Neural progenitor cell (in vitro differentiated cells): Measurements from ENCODE around the gene MAP2. TPM values are rescaled to one million over a fixed set of nuclear protein-coding genes. Genes with fewer than 3 reads are reported as not detected.

Experiments
- DNase-seq: peaks from one replicate; pipeline ENCODE4 v3.0.0-alpha.2; 2016; ENCODE audit warnings: low spot score
- H2AFZ ChIP-seq: fragments of 200-600 bp; sonication (generic); replicated peaks from 2 replicates; pipeline ENCODE4 v1.6.1; 2016; ENCODE audit warnings: antibody characterized with exemption
- H3F3A ChIP-seq: fragments of 200-600 bp; sonication (generic); 2 replicates; pipeline ENCODE4 v1.6.1; 2016; ENCODE audit warnings: antibody characterized with exemption, low read depth
- H3K27ac ChIP-seq: fragments of 200-600 bp; sonication (generic); 2 replicates; pipeline ENCODE4 v1.5.1; 2016; ENCODE audit warnings: mild to moderate bottlenecking
- H3K27me3 ChIP-seq: fragments of 200-600 bp; sonication (generic); 2 replicates; pipeline ENCODE4 v1.6.1; 2016; ENCODE audit warnings: mild to moderate bottlenecking, moderate library complexity
- H3K36me3 ChIP-seq: fragments of 200-600 bp; sonication (generic); 2 replicates; pipeline ENCODE4 v1.5.1; 2016
- H3K4me1 ChIP-seq: fragments of 200-600 bp; sonication (generic); 2 replicates; pipeline ENCODE4 v1.6.1; 2016; ENCODE audit warnings: mixed run types
- H3K4me2 ChIP-seq: fragments of 200-600 bp; sonication (generic); 2 replicates; pipeline ENCODE4 v1.6.1; 2016
- H3K4me3 ChIP-seq: fragments of 200-600 bp; sonication (generic); 2 replicates; pipeline ENCODE4 v1.5.1; 2016
- H3K79me2 ChIP-seq: fragments of 200-600 bp; sonication (generic); 2 replicates; pipeline ENCODE4 v1.6.1; 2016; ENCODE audit warnings: low read depth
- H3K9ac ChIP-seq: fragments of 200-600 bp; sonication (generic); 2 replicates; pipeline ENCODE4 v1.6.1; 2016
- H3K9me3 ChIP-seq: fragments of 200-600 bp; sonication (generic); 2 replicates; pipeline ENCODE4 v1.5.1; 2016; ENCODE audit warnings: low read depth
- H4K20me1 ChIP-seq: fragments of 200-600 bp; sonication (generic); 2 replicates; pipeline ENCODE4 v1.6.1; 2016; ENCODE audit warnings: low read depth
- H3K27ac Mint-ChIP-seq: 3 replicates; pipeline ENCODE4 v1.8.0; 2021; ENCODE audit warnings: mixed read lengths
- H3K27me3 Mint-ChIP-seq: 2 replicates; pipeline ENCODE4 v1.8.0; 2022; ENCODE audit warnings: low read depth, mild to moderate bottlenecking, inconsistent platforms, moderate library complexity, mixed read lengths; ENCODE audit not compliant: insufficient read depth
- H3K36me3 Mint-ChIP-seq: 3 replicates; pipeline ENCODE4 v1.8.0; 2021; ENCODE audit warnings: mixed read lengths
- H3K4me1 Mint-ChIP-seq: 3 replicates; pipeline ENCODE4 v1.8.0; 2021; ENCODE audit warnings: mixed read lengths
- H3K4me3 Mint-ChIP-seq: 3 replicates; pipeline ENCODE4 v1.8.0; 2021; ENCODE audit warnings: mild to moderate bottlenecking, moderate library complexity, mixed read lengths
- H3K9me3 Mint-ChIP-seq: 3 replicates; pipeline ENCODE4 v1.8.0; 2020; ENCODE audit warnings: mixed read lengths
- EZH2 ChIP-seq: fragments of 200-600 bp; sonication (generic); IDR thresholded peaks from 2 replicates; pipeline ENCODE4 v1.6.1; 2017; ENCODE audit warnings: antibody characterized with exemption, mild to moderate bottlenecking, moderate library complexity
- EZH2phosphoT487 ChIP-seq: fragments of 200-600 bp; sonication (generic); IDR thresholded peaks from 2 replicates; pipeline ENCODE4 v1.6.1; 2017; ENCODE audit warnings: antibody characterized with exemption
- total RNA-seq: library from RNA; depleted of rRNA; stranded (reverse); fragments of >200 nt; gene quantifications from 2 replicates; pipeline ENCODE4 v1.2.3, GENCODE V29; 2015; ENCODE audit warnings: low replicate concordance
- TF ChIP-seq, protein P1 (sequence below): fragments of 200-600 bp; sonication (generic); IDR thresholded peaks from 2 replicates; pipeline ENCODE4 v1.5.1; 2017; ENCODE audit warnings: antibody characterized with exemption, mild to moderate bottlenecking

MAP2 gene
- total RNA-seq, 1 donor from 2014 or later: 102 TPM

DNA sequence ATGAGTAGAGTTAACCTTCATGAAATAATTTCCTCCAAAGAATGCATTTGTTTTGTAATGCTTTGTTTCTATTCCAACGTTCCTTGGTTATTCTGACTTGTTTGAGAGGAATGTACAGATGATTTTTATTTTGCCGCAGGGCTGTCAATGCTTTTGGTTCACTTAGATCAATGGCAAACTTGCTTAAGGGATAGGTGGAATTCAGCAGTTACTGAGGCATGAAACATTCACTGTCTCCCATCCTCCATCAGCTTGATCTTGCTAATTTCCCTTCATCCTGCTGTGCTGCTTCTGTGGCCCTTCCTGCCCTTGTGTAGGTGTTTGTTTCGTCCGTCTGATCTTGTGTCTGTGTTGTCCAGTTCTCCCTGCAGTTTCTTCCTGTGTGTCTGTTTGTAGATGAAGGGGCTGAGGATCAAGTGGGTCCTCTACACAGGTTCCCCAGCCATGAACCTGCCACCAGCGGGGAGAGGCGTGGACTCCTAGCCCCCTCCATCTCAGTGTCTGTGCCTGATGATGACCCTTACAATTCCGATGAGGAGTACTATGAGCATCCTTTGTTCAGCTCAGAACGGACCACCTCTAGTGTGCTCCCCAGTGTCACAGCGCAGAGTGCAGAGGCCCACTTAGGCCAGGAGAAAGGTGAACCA is 263.6 kb downstream of the MAP2 start:
- DNase-seq: no peak
- H4K20me1 ChIP-seq: no peaks in the 10 kb centered on the region
- Mint-ChIP-seq H3K4me1 (peaks cover 50% of the 10 kb centered on the region), H3K27me3 (peaks cover 2% of the 10 kb centered on the region), H3K4me3 (peak overlapping the region; percentile 2), H3K9me3 (peaks cover 9% of the 10 kb centered on the region), H3K36me3 (peaks cover 47% of the 10 kb centered on the region), H3K27ac (peak overlapping the region; percentile 81)
- no peaks in the 10 kb centered on the region for H3K9me3 ChIP-seq
- H3K4me3 ChIP-seq: no peak overlapping the region
- H3K36me3 ChIP-seq: peaks cover under 1% of the 10 kb centered on the region
- H2AFZ ChIP-seq: no peak overlapping the region
- no peaks in the 10 kb centered on the region for H3K79me2 ChIP-seq
- H3K4me2 ChIP-seq: no peak overlapping the region
- no peak overlapping the region for H3K27ac ChIP-seq
- no peaks in the 10 kb centered on the region for H3K27me3 ChIP-seq
- H3F3A ChIP-seq: peaks cover 16% of the 10 kb centered on the region
- H3K9ac ChIP-seq: no peak overlapping the region
- peaks cover 24% of the 10 kb centered on the region for H3K4me1 ChIP-seq
- TF ChIP-seq EZH2phosphoT487 (no peak), EZH2 (no peak)
- TF ChIP-seq, protein P1, sequence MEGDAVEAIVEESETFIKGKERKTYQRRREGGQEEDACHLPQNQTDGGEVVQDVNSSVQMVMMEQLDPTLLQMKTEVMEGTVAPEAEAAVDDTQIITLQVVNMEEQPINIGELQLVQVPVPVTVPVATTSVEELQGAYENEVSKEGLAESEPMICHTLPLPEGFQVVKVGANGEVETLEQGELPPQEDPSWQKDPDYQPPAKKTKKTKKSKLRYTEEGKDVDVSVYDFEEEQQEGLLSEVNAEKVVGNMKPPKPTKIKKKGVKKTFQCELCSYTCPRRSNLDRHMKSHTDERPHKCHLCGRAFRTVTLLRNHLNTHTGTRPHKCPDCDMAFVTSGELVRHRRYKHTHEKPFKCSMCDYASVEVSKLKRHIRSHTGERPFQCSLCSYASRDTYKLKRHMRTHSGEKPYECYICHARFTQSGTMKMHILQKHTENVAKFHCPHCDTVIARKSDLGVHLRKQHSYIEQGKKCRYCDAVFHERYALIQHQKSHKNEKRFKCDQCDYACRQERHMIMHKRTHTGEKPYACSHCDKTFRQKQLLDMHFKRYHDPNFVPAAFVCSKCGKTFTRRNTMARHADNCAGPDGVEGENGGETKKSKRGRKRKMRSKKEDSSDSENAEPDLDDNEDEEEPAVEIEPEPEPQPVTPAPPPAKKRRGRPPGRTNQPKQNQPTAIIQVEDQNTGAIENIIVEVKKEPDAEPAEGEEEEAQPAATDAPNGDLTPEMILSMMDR: no peak

DNA sequence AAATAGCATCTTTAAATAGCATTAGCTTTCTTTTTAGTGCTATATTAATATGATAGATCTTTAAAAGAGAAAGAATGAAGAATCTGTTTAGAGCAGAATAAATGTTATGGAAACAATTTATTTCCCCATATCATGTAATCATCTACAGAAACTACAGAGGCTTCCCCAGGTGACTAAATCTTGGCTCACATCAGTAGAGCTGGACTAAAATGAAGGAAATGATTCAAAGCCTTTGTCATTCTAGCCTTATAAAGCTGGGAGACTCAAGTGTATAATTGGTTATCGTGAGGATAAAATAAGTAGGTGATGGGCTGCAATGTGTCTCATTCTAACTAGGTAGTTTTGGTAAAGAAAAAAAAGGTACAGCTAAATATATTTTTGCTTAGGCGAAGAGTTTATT is 264.5 kb downstream of the MAP2 start:
- Mint-ChIP-seq H3K27ac (no peak overlapping the region), H3K27me3 (peaks cover 2% of the 10 kb centered on the region), H3K4me1 (peaks cover 44% of the 10 kb centered on the region), H3K36me3 (peaks cover 53% of the 10 kb centered on the region), H3K9me3 (peaks cover 17% of the 10 kb centered on the region), H3K4me3 (no peak overlapping the region)
- Histone ChIP-seq H3K9ac (no peak overlapping the region), H3K4me2 (no peak overlapping the region), H3K9me3 (no peaks in the 10 kb centered on the region), H3K27ac (no peak overlapping the region), H3K36me3 (peaks cover 7% of the 10 kb centered on the region), H3K4me3 (no peak overlapping the region), H3K4me1 (peaks cover 15% of the 10 kb centered on the region), H3F3A (peaks cover 6% of the 10 kb centered on the region), H3K27me3 (no peaks in the 10 kb centered on the region), H2AFZ (no peak overlapping the region), H4K20me1 (no peaks in the 10 kb centered on the region), H3K79me2 (no peaks in the 10 kb centered on the region)
- DNase-seq: no peak
- TF ChIP-seq EZH2 (no peak), EZH2phosphoT487 (no peak)
- TF ChIP-seq, protein P1: no peak

DNA sequence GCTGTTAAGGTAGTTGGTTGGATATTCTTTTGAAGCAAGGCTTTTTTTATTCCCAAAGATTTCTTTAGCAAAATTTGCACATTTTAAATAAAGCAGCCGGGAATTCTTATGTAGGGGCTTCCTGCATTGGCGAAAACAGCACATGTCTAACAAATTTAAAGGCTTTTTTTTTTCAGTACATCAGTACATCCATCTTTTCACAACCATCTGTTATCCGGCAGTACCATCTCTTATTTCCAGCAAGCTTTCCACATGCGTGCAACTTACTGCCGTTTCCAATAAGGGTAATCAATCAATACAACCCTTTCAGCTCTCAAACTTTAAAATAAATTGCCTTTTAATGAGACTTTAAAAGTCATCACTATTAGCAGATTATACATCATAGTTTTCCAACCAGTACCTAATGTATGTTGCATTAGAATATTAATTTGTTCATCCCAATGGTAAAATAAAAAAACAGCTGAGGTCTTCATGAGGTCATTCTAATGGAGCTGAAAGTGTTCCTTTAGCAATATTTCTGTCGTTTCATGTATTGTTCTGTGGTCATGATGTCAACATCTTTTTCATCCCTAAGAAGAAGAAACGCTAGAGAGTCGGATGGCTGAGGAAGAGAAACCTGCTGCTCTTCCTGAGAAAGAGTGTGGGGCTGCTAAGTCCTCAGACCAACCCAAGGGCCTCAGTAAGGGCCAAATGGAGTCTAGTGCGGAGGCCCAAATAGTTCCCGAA is 266.3 kb downstream of the MAP2 start:
- H3K4me1 ChIP-seq: peaks cover 11% of the 10 kb centered on the region
- H3F3A ChIP-seq: no peaks in the 10 kb centered on the region
- H3K4me3 Mint-ChIP-seq: no peak overlapping the region
- peaks cover 36% of the 10 kb centered on the region for H3K4me1 Mint-ChIP-seq
- H3K27ac ChIP-seq: no peak overlapping the region
- peaks cover 4% of the 10 kb centered on the region for H3K27me3 Mint-ChIP-seq
- peaks cover 7% of the 10 kb centered on the region for H3K36me3 ChIP-seq
- H3K9me3 Mint-ChIP-seq: peaks cover 26% of the 10 kb centered on the region
- H4K20me1 ChIP-seq: no peaks in the 10 kb centered on the region
- no peak overlapping the region for H2AFZ ChIP-seq
- H3K27ac Mint-ChIP-seq: no peak overlapping the region
- peaks cover 64% of the 10 kb centered on the region for H3K36me3 Mint-ChIP-seq
- H3K4me3 ChIP-seq: no peak overlapping the region
- no peaks in the 10 kb centered on the region for H3K27me3 ChIP-seq
- no peak overlapping the region for H3K4me2 ChIP-seq
- no peaks in the 10 kb centered on the region for H3K9me3 ChIP-seq
- DNase-seq: no peak
- TF ChIP-seq EZH2phosphoT487 (no peak), EZH2 (no peak)
- TF ChIP-seq, protein P1: no peak
- H3K9ac ChIP-seq: no peak overlapping the region
- no peaks in the 10 kb centered on the region for H3K79me2 ChIP-seq
